H1 (cell line): ENCODE measurements around the gene BCAS3. TPM values are rescaled to one million over a fixed set of nuclear protein-coding genes. Genes with fewer than 3 reads are reported as not detected.

Experiments used
- CTBP2 ChIP-seq: IDR thresholded peaks from 2 replicates; pipeline ENCODE4 v1.7.0; 2011; ENCODE audit warnings: borderline replicate concordance, mild to moderate bottlenecking, moderate library complexity, mixed read lengths, low read length; ENCODE audit not compliant: insufficient read depth, insufficient read length
- KDM4A ChIP-seq: IDR thresholded peaks from one replicate; pipeline ENCODE4 v1.7.1; 2012; ENCODE audit warnings: low read depth, mild to moderate bottlenecking, moderate library complexity, low read length, inconsistent platforms; ENCODE audit not compliant: severe bottlenecking
- POU5F1 ChIP-seq: IDR thresholded peaks from 2 replicates; pipeline ENCODE4 v1.6.1; 2011; ENCODE audit warnings: low read depth, mild to moderate bottlenecking, low read length, moderate library complexity
- SP4 ChIP-seq: IDR thresholded peaks from 2 replicates; pipeline ENCODE4 v1.6.1; 2012; ENCODE audit warnings: low read length, inconsistent platforms
- polyA plus RNA-seq, 7 experiments: library from polyadenylated mRNA; depleted of rRNA in 3 of 7; stranded (reverse) in 5 of 7; unstranded in 2 of 7; fragments of >200 nt in 5 of 7; fragments of 200-250 nt in 2 of 7; gene quantifications; 1 replicate in 5 of 7; 2 replicates in 1 of 7; 4 replicates in 1 of 7; pipeline versions ENCODE4 v1.2.1 to v1.2.3, GENCODE V29; 2011 to 2013; ENCODE audit warnings: missing spikeins in 2 of 7, mixed read lengths in 2 of 7
- total RNA-seq: library from RNA; stranded (reverse); fragmentation: NEBNext Ultra II Directional; extraction: Animal tissue kit (Norgen Biotek cat#: 25700); gene quantifications from 2 replicates; pipeline ENCODE4 v1.2.1, GENCODE V29; 2021

The BCAS3 gene
- total and polyA plus RNA-seq, 2 of the 8 experiments (the other 6 are each of a cell fraction or from before 2014, with no cell fraction given): 9.9 to 13.3 TPM

GRCh38 chr17:61007980-61008379 is 330.3 kb downstream of the BCAS3 start (continued):
- TF ChIP-seq CTBP2 (no peak), KDM4A (no peak), POU5F1 (no peak), SP4 (no peak)
- TF ChIP-seq, all 59 proteins: peak for 0
